GM08714 (cell line): Measurements from ENCODE around the gene CCZ1B.
"Not testable (repeated sequence)": the region's sequence is repeated elsewhere in the genome, so short reads cannot be mapped to it uniquely, and the experiment has no call there.

Source experiments
- H3K4me3 ChIP-seq: fragments of 200-500 bp; sonication (Bioruptor generic); 2 replicates; pipeline ENCODE4 v1.5.1; 2014; ENCODE audit warnings: mild to moderate bottlenecking, low read length, inconsistent platforms

The CCZ1B gene

DNA sequence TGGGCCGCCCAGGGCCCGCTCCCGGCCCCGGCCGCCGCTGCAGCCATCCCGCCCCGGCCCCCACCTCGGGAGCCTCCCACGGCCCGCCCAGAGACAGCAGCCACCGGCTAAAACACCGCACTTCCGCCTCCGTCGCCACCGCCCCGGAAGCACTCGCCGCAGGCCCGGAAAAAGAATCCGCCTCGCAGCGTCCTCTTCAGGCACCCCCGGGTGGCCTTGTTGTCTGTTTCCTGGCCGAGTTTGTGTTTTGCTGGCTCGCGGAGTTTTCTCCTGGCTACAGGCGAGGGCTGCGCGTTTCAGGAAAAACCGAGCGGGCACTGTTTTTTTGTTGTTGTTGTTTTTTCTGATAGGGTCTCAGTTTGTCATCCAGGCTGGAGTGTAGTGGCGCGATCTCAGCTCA, at the start of gene CCZ1B:
Gene CCZ1B, minus strand, starts transcription at position 125 of the 400 bp plus-strand sequence. Its CDS starts 78 bp downstream, at position 47.
- H3K4me3 ChIP-seq = peak within 1 kb of the TSS; percentile 66

GRCh38 chr7:6875022-6875421, 48.9 kb upstream of the CCZ1B start:
- not testable (repeated sequence) for H3K4me3 ChIP-seq

DNA sequence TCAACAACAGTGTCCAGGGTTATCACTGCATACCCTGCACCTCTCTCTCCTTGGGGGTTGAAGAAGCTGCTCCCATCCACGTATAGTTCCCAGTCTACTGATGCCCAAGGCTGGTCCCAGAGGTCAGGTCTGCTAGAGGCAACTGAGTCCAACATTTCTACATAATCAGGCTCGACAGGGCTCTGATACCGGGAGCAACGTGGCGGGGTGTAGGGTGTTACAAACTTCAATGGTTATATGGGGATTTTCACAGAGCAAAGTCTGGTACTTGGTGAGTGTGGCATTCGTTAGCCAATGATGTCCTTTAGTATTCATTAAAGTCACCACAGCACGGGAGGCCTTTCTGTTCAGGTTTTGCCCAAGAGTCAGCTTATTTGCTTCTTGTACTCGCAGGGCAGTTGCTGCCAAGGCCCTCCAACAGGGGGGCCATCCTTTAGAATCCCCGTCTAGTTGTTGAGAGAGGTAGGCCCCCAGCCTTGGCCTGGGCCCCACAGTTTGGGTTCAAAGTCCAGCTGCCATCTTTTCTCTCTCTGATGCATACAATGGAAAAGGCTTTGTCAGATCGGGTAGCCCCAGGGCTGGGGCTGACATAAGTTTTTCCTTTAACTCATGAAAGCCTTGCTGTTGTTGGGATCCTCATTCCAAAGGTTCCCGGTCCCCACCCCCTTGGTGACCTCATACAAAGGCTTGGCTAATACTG, 46.3 kb upstream of the CCZ1B start:
- H3K4me3 ChIP-seq = not testable (repeated sequence)

GRCh38 chr7:6871421-6872144, 45.5 kb upstream of the CCZ1B start:
- H3K4me3 ChIP-seq = not testable (repeated sequence)

GRCh38 chr7:6864751-6865150, 38.7 kb upstream of the CCZ1B start:
- H3K4me3 ChIP-seq = not testable (repeated sequence)

DNA sequence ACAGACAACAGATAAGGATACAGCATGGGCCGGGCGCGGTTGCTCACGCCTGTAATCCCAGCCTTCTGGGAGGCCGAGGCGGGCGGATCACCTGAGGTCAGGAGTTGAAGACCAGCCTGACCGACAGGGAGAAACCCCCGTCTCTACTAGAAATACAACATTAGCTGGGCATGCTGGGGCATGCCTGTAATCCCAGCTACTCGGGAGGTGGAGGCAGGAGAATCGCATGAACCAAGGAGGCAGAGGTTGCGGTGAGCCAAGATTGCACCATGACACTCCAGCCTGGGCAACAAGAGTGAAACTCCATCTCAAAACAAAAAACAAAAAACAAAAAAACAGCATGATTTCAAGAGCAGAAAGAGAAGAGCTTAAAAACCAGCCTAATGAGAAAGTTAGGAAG, 38.1 kb upstream of the CCZ1B start:
- not testable (repeated sequence) for H3K4me3 ChIP-seq

DNA sequence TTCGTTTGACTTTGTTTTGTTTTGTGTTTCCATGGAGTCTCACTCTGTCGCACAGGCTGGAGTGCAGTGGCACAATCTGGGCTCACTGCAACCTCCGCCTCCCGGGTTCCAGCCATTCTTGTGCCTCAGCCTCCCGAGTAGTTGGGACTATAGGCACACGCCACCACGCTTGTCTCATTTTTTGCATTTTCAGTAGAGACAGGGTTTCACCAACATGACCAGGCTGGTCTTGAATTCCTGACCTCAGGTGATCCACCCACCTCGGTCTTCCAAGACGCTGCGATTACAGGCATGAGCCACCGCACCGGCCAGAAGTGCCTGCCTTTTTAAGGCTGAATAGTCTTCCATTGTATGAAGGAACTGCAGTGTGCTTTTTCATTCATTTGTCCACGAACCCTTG, 36.8 kb upstream of the CCZ1B start:
- not testable (repeated sequence) for H3K4me3 ChIP-seq

GRCh38 chr7:6857721-6858314, 31.7 kb upstream of the CCZ1B start:
- H3K4me3 ChIP-seq = not testable (repeated sequence)

- not testable (repeated sequence) for H3K4me3 ChIP-seq
Measured at GRCh38 chr7:6855563-6856131, 29.6 kb upstream of the CCZ1B start.

GRCh38 chr7:6854747-6855562, 28.9 kb upstream of the CCZ1B start:
- peak overlapping the region; percentile 14; the same call in 1 of the 2 replicates for H3K4me3 ChIP-seq

- H3K4me3 ChIP-seq = not testable (repeated sequence)
Measured at GRCh38 chr7:6853681-6854080, 27.6 kb upstream of the CCZ1B start.

GRCh38 chr7:6849127-6849526, 23.1 kb upstream of the CCZ1B start:
- not testable (repeated sequence) for H3K4me3 ChIP-seq

GRCh38 chr7:6847751-6848150, 21.7 kb upstream of the CCZ1B start:
- not testable (repeated sequence) for H3K4me3 ChIP-seq

DNA sequence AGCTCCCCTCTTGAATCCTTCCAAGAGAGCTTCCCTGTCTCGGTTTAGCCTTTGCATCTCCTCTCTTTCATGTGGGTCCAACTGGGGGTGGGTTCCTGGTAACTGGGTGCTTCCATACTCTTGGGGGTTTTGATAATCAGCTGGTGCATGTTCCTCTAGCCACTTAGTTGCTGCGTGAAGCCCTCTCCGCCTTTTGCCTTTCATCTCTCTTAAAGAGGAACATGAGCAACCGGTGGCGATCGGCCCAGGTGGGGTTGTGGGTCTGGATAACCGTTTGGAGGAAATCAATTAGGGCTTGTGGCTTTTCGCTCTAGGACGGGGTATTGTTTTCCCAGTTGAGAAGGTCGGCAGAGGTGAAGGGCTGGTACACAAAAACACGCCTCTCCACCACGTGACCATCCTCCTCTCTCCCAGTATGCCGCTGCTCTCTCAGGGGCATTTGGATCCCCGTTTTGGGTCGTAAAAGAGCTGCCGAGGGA, 19.9 kb upstream of the CCZ1B start:
- not testable (repeated sequence) for H3K4me3 ChIP-seq

- not testable (repeated sequence) for H3K4me3 ChIP-seq
Measured at GRCh38 chr7:6843654-6844053, 17.6 kb upstream of the CCZ1B start.

- not testable (repeated sequence) for H3K4me3 ChIP-seq
Measured at GRCh38 chr7:6843092-6843491, 17.0 kb upstream of the CCZ1B start.

GRCh38 chr7:6842278-6842921, 16.3 kb upstream of the CCZ1B start:
- H3K4me3 ChIP-seq = not testable (repeated sequence)

DNA sequence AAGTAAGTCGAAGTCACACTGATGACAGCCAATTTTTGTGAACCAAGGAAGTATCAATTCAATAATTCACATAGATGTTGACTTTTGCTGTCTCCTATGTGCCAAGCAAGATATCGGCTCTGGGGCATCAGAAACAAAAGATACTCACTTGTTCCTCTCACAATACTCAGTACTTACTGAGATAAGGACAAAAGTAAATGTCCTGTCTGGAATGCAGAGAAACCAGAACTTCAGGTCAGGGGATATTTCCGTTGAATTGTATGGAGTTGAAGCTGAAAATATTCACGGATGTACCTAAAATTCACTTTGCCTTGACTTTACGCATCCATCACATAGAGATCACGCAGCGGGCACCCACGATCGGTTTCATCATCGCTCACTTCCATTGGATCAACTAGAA, 11.0 kb upstream of the CCZ1B start:
- not testable (repeated sequence) for H3K4me3 ChIP-seq

- H3K4me3 ChIP-seq = not testable (repeated sequence)
Measured at GRCh38 chr7:6835521-6835920, 9.4 kb upstream of the CCZ1B start.
